Spleen (tissue), 7 donors: ENCODE data around the gene KMT2B.

Experiments
- POLR2A ChIP-seq, 3 donors: fragments of 450-650 bp; IDR thresholded peaks; one replicate each; pipeline ENCODE4 v1.5.1; 2017; ENCODE audit warnings: antibody characterized with exemption in 3 of 3, mild to moderate bottlenecking in 1 of 3
- POLR2AphosphoS5 ChIP-seq, 3 donors: sonication (generic); formaldehyde crosslinking; IDR thresholded peaks; one replicate each; pipeline ENCODE4 v1.5.1; 2017; ENCODE audit warnings: antibody characterized with exemption in 3 of 3
- TF ChIP-seq, protein P1 (sequence below), 11 experiments: fragments of 200-600 bp in 7 of 11; fragments of 450-650 bp in 4 of 11; sonication (generic) in 4 of 11; IDR thresholded peaks in 8 of 11; conservative IDR thresholded peaks in 3 of 11; 1 replicate in 7 of 11; 2 replicates in 4 of 11; pipeline versions ENCODE4 v1.4.0 to v1.8.0; 2016 to 2021; ENCODE audit warnings: antibody characterized with exemption in 11 of 11, inconsistent platforms in 4 of 11, mild to moderate bottlenecking in 1 of 11
- donor health status: DM: no; HTN: no; CAD: no; lungs with moderate emphysema.
- donor health status: DM: no; HTN: no; CAD: no.
- donor health status: DM: no; HTN: no; CAD: no.

- TF ChIP-seq, protein P1, sequence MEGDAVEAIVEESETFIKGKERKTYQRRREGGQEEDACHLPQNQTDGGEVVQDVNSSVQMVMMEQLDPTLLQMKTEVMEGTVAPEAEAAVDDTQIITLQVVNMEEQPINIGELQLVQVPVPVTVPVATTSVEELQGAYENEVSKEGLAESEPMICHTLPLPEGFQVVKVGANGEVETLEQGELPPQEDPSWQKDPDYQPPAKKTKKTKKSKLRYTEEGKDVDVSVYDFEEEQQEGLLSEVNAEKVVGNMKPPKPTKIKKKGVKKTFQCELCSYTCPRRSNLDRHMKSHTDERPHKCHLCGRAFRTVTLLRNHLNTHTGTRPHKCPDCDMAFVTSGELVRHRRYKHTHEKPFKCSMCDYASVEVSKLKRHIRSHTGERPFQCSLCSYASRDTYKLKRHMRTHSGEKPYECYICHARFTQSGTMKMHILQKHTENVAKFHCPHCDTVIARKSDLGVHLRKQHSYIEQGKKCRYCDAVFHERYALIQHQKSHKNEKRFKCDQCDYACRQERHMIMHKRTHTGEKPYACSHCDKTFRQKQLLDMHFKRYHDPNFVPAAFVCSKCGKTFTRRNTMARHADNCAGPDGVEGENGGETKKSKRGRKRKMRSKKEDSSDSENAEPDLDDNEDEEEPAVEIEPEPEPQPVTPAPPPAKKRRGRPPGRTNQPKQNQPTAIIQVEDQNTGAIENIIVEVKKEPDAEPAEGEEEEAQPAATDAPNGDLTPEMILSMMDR (IDR thresholded peaks at IDR 0.05 in 8 of 11, conservative IDR thresholded peaks at IDR 0.05 in 3 of 11) = no peak
- TF ChIP-seq POLR2AphosphoS5 (IDR thresholded peaks at IDR 0.05) (no peak), POLR2A (IDR thresholded peaks at IDR 0.05) (no peak)
These were observed 25.8 kb upstream of the KMT2B start for GRCh38 chr19:35692010-35692409.
